ENCODE results near the gene SOX9. TPM values are rescaled to one million over a fixed set of nuclear protein-coding genes. Genes with fewer than 3 reads are reported as not detected.

The SOX9 gene
- total RNA-seq, 2 experiments from 2014 or later, result not detected

GRCh38 chr17:72164158-72164739 is 43.4 kb downstream of the SOX9 start:
- peaks cover 4 to 13% of the 10 kb centered on the region in 2 experiments for H3K9me3 ChIP-seq (ENCODE audit: control insufficient read depth in 1 of 2, insufficient read depth in 1 of 2, low read length in 2 of 2)
- CTCF ChIA-PET, result no interaction called here
- no peaks in the 10 kb centered on the region for H3K27me3 ChIP-seq (ENCODE audit: control insufficient read depth in 1 of 2, insufficient read depth in 2 of 2, low read length in 2 of 2)
- Mint-ChIP-seq H3K27ac (no peak overlapping the region), H3K27me3 (peaks cover 6% of the 10 kb centered on the region), H3K36me3 (ENCODE audit: low read depth) (no peaks in the 10 kb centered on the region), H3K4me1 (ENCODE audit: low read depth) (no peaks in the 10 kb centered on the region), H3K9me3 (peaks cover 3% of the 10 kb centered on the region), H3K4me3 (no peak overlapping the region)
- no peak for TF ChIP-seq CTCF (IDR thresholded peaks at IDR 0.05)
- H3K27ac ChIP-seq (ENCODE audit: low read depth in 1 of 2, low read length in 2 of 2), result no peak overlapping the region
- intact Hi-C loops (cut with DNase I, micrococcal nuclease), result no loop called here
- no peak for ATAC-seq (ENCODE audit: poor library complexity)
- H3K36me3 ChIP-seq (ENCODE audit: insufficient read depth, low read length), result no peaks in the 10 kb centered on the region
- no peak for DNase-seq
- POLR2A ChIA-PET, result no interaction called here
- no peak overlapping the region for H3K4me3 ChIP-seq (ENCODE audit: low read length)
- no peaks in the 10 kb centered on the region for H3K4me1 ChIP-seq (ENCODE audit: insufficient read depth, low read length)

GRCh38 chr17:72165192-72165866 is 44.5 kb downstream of the SOX9 start:
- Histone ChIP-seq H3K4me3 (ENCODE audit: low read length) (no peak overlapping the region), H3K27me3 (ENCODE audit: control insufficient read depth in 1 of 2, insufficient read depth in 2 of 2, low read length in 2 of 2) (no peaks in the 10 kb centered on the region), H3K27ac (ENCODE audit: low read depth in 1 of 2, low read length in 2 of 2) (no peak overlapping the region), H3K36me3 (ENCODE audit: insufficient read depth, low read length) (no peaks in the 10 kb centered on the region), H3K9me3 (ENCODE audit: control insufficient read depth in 1 of 2, insufficient read depth in 1 of 2, low read length in 2 of 2) (peaks cover 4 to 13% of the 10 kb centered on the region in 2 experiments), H3K4me1 (ENCODE audit: insufficient read depth, low read length) (no peaks in the 10 kb centered on the region)
- CTCF ChIA-PET, result no interaction called here
- POLR2A ChIA-PET, result no interaction called here
- Mint-ChIP-seq H3K36me3 (ENCODE audit: low read depth) (no peaks in the 10 kb centered on the region), H3K9me3 (peaks cover 3% of the 10 kb centered on the region), H3K27ac (no peak overlapping the region), H3K27me3 (peaks cover 6% of the 10 kb centered on the region), H3K4me3 (no peak overlapping the region), H3K4me1 (ENCODE audit: low read depth) (no peaks in the 10 kb centered on the region)
- intact Hi-C loops (cut with DNase I, micrococcal nuclease), result no loop called here
- DNase-seq (no peak), ATAC-seq (ENCODE audit: poor library complexity) (no peak)
- TF ChIP-seq CTCF (IDR thresholded peaks at IDR 0.05), result no peak

- H3K4me3 Mint-ChIP-seq, result no peak overlapping the region
- POLR2A ChIA-PET, result no interaction called here
- H3K36me3 Mint-ChIP-seq (ENCODE audit: low read depth), result no peaks in the 10 kb centered on the region
- peaks cover 3% of the 10 kb centered on the region for H3K9me3 Mint-ChIP-seq
- peaks cover 4 to 9% of the 10 kb centered on the region in 2 experiments for H3K9me3 ChIP-seq (ENCODE audit: control insufficient read depth in 1 of 2, insufficient read depth in 1 of 2, low read length in 2 of 2)
- no peaks in the 10 kb centered on the region for H3K27me3 ChIP-seq (ENCODE audit: control insufficient read depth in 1 of 2, insufficient read depth in 2 of 2, low read length in 2 of 2)
- TF ChIP-seq CTCF (IDR thresholded peaks at IDR 0.05), result no peak
- no peaks in the 10 kb centered on the region for H3K36me3 ChIP-seq (ENCODE audit: insufficient read depth, low read length)
- no peak for DNase-seq
- no peak overlapping the region for H3K4me3 ChIP-seq (ENCODE audit: low read length)
- ATAC-seq (ENCODE audit: poor library complexity), result no peak
- H3K4me1 ChIP-seq (ENCODE audit: insufficient read depth, low read length), result no peaks in the 10 kb centered on the region
- no peak overlapping the region for H3K27ac ChIP-seq (ENCODE audit: low read depth in 1 of 2, low read length in 2 of 2)
- CTCF ChIA-PET, result interaction anchor here (0.7 kb wide), 1 partner anchor 17 kb away, joined by 3 read pairs; no protein-coding TSS in a partner anchor
- no peak overlapping the region for H3K27ac Mint-ChIP-seq
- no peaks in the 10 kb centered on the region for H3K4me1 Mint-ChIP-seq (ENCODE audit: low read depth)
- intact Hi-C loops (cut with DNase I, micrococcal nuclease), result no loop called here
- peaks cover 2% of the 10 kb centered on the region for H3K27me3 Mint-ChIP-seq
These were observed 45.1 kb downstream of the SOX9 start for GRCh38 chr17:72165867-72166439.

Data from CD4-positive, alpha-beta T cell (primary cell).